ENCODE measurements around the gene INAFM1. TPM values are rescaled to one million over a fixed set of nuclear protein-coding genes. Genes with fewer than 3 reads are reported as not detected.

INAFM1 gene
- total RNA-seq (2021; fragmentation: NEBNext Ultra II Directional; extraction: Animal tissue kit (Norgen Biotek cat#: 25700)), result 10 to 100 TPM; 12.0 to 16.2 (median 14.0) TPM
- long read RNA-seq, partial matches to known transcripts, result 0 of 3 reads
- long read RNA-seq, other reads (novel, unspliced or antisense), result 2 of 3 reads

GRCh38 chr19:47274071-47274890, at the start of gene INAFM1:
TSS of gene INAFM1 (plus strand) at chr19:47274885. CDS start at chr19:47274920, 35 bp downstream.
- no peak for TF ChIP-seq CTCF (IDR thresholded peaks at IDR 0.05)
- H3K9me3 Mint-ChIP-seq, result no peaks in the 10 kb centered on the region
- peaks cover 5% of the 10 kb centered on the region for H3K27me3 Mint-ChIP-seq (ENCODE audit: insufficient read depth)
- peaks cover 42% of the 10 kb centered on the region for H3K4me1 Mint-ChIP-seq (ENCODE audit: low read depth)
- peak within 1 kb of the TSS; percentile 92 for H3K4me3 Mint-ChIP-seq
- peaks cover 22% of the 10 kb centered on the region for H3K36me3 Mint-ChIP-seq (ENCODE audit: low read depth)
- H3K27ac Mint-ChIP-seq, result peak within 1 kb of the TSS; percentile 89
- peak; percentile 90 for DNase-seq

GRCh38 chr19:47225746-47226425, 48.8 kb upstream of the INAFM1 start:
- H3K27ac Mint-ChIP-seq, result peak overlapping the region; percentile 93

GRCh38 chr19:47226426-47227351, 48.0 kb upstream of the INAFM1 start:
- peaks cover 13% of the 10 kb centered on the region for H3K36me3 Mint-ChIP-seq (ENCODE audit: low read depth)
- no peaks in the 10 kb centered on the region for H3K9me3 Mint-ChIP-seq
- peak; percentile 65 for DNase-seq
- peak; percentile 22; the same call in 1 of the 2 replicates for TF ChIP-seq CTCF (IDR thresholded peaks at IDR 0.05)
- H3K4me3 Mint-ChIP-seq, result peak overlapping the region; percentile 85; the same call in 1 of the 2 replicates
- peak overlapping the region; percentile 91 for H3K27ac Mint-ChIP-seq
- H3K4me1 Mint-ChIP-seq (ENCODE audit: low read depth), result peaks cover 22% of the 10 kb centered on the region
- peaks cover 7% of the 10 kb centered on the region for H3K27me3 Mint-ChIP-seq (ENCODE audit: insufficient read depth)

More at GRCh38 chr19:47225746-47226425, 48.8 kb upstream of the INAFM1 start:
- Mint-ChIP-seq H3K4me1 (ENCODE audit: low read depth) (peaks cover 17% of the 10 kb centered on the region), H3K9me3 (no peaks in the 10 kb centered on the region), H3K4me3 (peak overlapping the region; percentile 55; the same call in 1 of the 2 replicates), H3K36me3 (ENCODE audit: low read depth) (peaks cover 9% of the 10 kb centered on the region), H3K27me3 (ENCODE audit: insufficient read depth) (peaks cover 5% of the 10 kb centered on the region)
- peak; percentile 81 for DNase-seq
- TF ChIP-seq CTCF (IDR thresholded peaks at IDR 0.05), result peak; percentile 75

GRCh38 chr19:47227352-47228167, 47.1 kb upstream of the INAFM1 start:
- TF ChIP-seq CTCF (IDR thresholded peaks at IDR 0.05), result no peak
- Mint-ChIP-seq H3K4me3 (peak overlapping the region; percentile 85; the same call in 1 of the 2 replicates), H3K27me3 (ENCODE audit: insufficient read depth) (peaks cover 7% of the 10 kb centered on the region), H3K4me1 (ENCODE audit: low read depth) (peaks cover 31% of the 10 kb centered on the region), H3K9me3 (no peaks in the 10 kb centered on the region), H3K36me3 (ENCODE audit: low read depth) (peaks cover 10% of the 10 kb centered on the region; the same call in 1 of the 2 replicates), H3K27ac (peak overlapping the region; percentile 91)
- peak; percentile 89 for DNase-seq

All from HFFc6 (cell line).